GDM1 (cell line): ENCODE results near the gene TSPAN14.
"Not testable (repeated sequence)": the region's sequence is repeated elsewhere in the genome, so short reads cannot be mapped to it uniquely, and the experiment has no call there.

ENCODE experiments used
- DNase-seq: peaks from one replicate; lab custom pipeline; 2025; lab: John Stamatoyannopoulos, UW

Gene TSPAN14

GRCh38 chr10:80526742-80527141 lies 72.6 kb downstream of the TSPAN14 start:
- peak; percentile 23 for DNase-seq

GRCh38 chr10:80528185-80528700 lies 74.1 kb downstream of the TSPAN14 start:
- DNase-seq = peak; percentile 50

- DNase-seq = no peak
Observed at GRCh38 chr10:80528901-80529300, 74.8 kb downstream of the TSPAN14 start.

GRCh38 chr10:80529604-80530003 lies 75.5 kb downstream of the TSPAN14 start:
- DNase-seq = peak; percentile 88

- DNase-seq = peak; percentile 48
Observed at GRCh38 chr10:80530251-80530650, 76.1 kb downstream of the TSPAN14 start.

GRCh38 chr10:80530816-80531215 lies 76.7 kb downstream of the TSPAN14 start:
- peak; percentile 15 for DNase-seq

- DNase-seq = no peak
Observed at GRCh38 chr10:80532571-80532970, 78.5 kb downstream of the TSPAN14 start.

GRCh38 chr10:80534059-80534458 lies 79.9 kb downstream of the TSPAN14 start:
- DNase-seq = not testable (repeated sequence)

- DNase-seq = not testable (repeated sequence)
Observed at GRCh38 chr10:80534646-80535045, 80.5 kb downstream of the TSPAN14 start.

- DNase-seq = no peak
Observed at GRCh38 chr10:80535671-80536360, 81.7 kb downstream of the TSPAN14 start.

GRCh38 chr10:80536361-80536835 lies 82.3 kb downstream of the TSPAN14 start:
- DNase-seq = no peak

GRCh38 chr10:80537086-80537735 lies 83.1 kb downstream of the TSPAN14 start:
- no peak for DNase-seq

- no peak for DNase-seq
Observed at GRCh38 chr10:80537736-80538480, 83.8 kb downstream of the TSPAN14 start, which contains the start of gene SH2D4B. Gene SH2D4B, plus strand, starts transcription at chr10:80537902. Its CDS starts 430 bp downstream, at chr10:80538332.

- DNase-seq = no peak
Observed at GRCh38 chr10:80538481-80539185, 84.5 kb downstream of the TSPAN14 start.

GRCh38 chr10:80539421-80540031 lies 85.4 kb downstream of the TSPAN14 start:
- no peak for DNase-seq

GRCh38 chr10:80540136-80540535 lies 86.0 kb downstream of the TSPAN14 start:
- DNase-seq = no peak

- DNase-seq = no peak
Observed at GRCh38 chr10:80540618-80540980, 86.5 kb downstream of the TSPAN14 start.

GRCh38 chr10:80540981-80541750 lies 87.1 kb downstream of the TSPAN14 start:
- no peak for DNase-seq

GRCh38 chr10:80542053-80542452 lies 87.9 kb downstream of the TSPAN14 start:
- DNase-seq = no peak

- no peak for DNase-seq
Observed at GRCh38 chr10:80542652-80543318, 88.7 kb downstream of the TSPAN14 start.
